ENCODE data around the gene PSMB9. TPM values are rescaled to one million over a fixed set of nuclear protein-coding genes. Genes with fewer than 3 reads are reported as not detected.

PSMB9 gene
- total RNA-seq, 2 experiments from 2014 or later = 315 to 316 TPM

GRCh38 chr6:32890831-32891230 lies 36.8 kb downstream of the PSMB9 start:
- Mint-ChIP-seq H3K36me3 (no peaks in the 10 kb centered on the region), H3K27me3 (no peaks in the 10 kb centered on the region), H3K9me3 (no peaks in the 10 kb centered on the region), H3K4me1 (peaks cover 12% of the 10 kb centered on the region), H3K4me3 (no peak overlapping the region), H3K27ac (no peak overlapping the region)
- DNase-seq = no peak

GRCh38 chr6:32894085-32895005 lies 40.4 kb downstream of the PSMB9 start:
- DNase-seq = peak; percentile 97
- H3K27ac Mint-ChIP-seq = peak overlapping the region; percentile 93
- peaks cover 32% of the 10 kb centered on the region for H3K4me1 Mint-ChIP-seq
- no peaks in the 10 kb centered on the region for H3K9me3 Mint-ChIP-seq
- H3K36me3 Mint-ChIP-seq = peaks cover 19% of the 10 kb centered on the region
- H3K4me3 Mint-ChIP-seq = peak overlapping the region; percentile 94
- no peaks in the 10 kb centered on the region for H3K27me3 Mint-ChIP-seq

- no peak for DNase-seq
- no peaks in the 10 kb centered on the region for H3K9me3 Mint-ChIP-seq
- H3K4me1 Mint-ChIP-seq = peaks cover 32% of the 10 kb centered on the region
- H3K4me3 Mint-ChIP-seq = peak overlapping the region; percentile 94
- no peaks in the 10 kb centered on the region for H3K27me3 Mint-ChIP-seq
- H3K27ac Mint-ChIP-seq = peak overlapping the region; percentile 93
- peaks cover 19% of the 10 kb centered on the region for H3K36me3 Mint-ChIP-seq
Measured at GRCh38 chr6:32895006-32895345, 41.0 kb downstream of the PSMB9 start.

- H3K4me1 Mint-ChIP-seq = no peaks in the 10 kb centered on the region
- H3K27me3 Mint-ChIP-seq = no peaks in the 10 kb centered on the region
- H3K27ac Mint-ChIP-seq = no peak overlapping the region
- no peak for DNase-seq
- H3K4me3 Mint-ChIP-seq = no peak overlapping the region
- H3K36me3 Mint-ChIP-seq = peaks cover 9% of the 10 kb centered on the region
- H3K9me3 Mint-ChIP-seq = no peaks in the 10 kb centered on the region
Measured at GRCh38 chr6:32903952-32904351, 50.0 kb downstream of the PSMB9 start.

GRCh38 chr6:32905078-32905477 lies 51.1 kb downstream of the PSMB9 start:
- H3K27ac Mint-ChIP-seq = no peak overlapping the region
- no peaks in the 10 kb centered on the region for H3K9me3 Mint-ChIP-seq
- H3K27me3 Mint-ChIP-seq = no peaks in the 10 kb centered on the region
- no peak for DNase-seq
- peaks cover 9% of the 10 kb centered on the region for H3K36me3 Mint-ChIP-seq
- no peak overlapping the region for H3K4me3 Mint-ChIP-seq
- H3K4me1 Mint-ChIP-seq = no peaks in the 10 kb centered on the region

- no peak overlapping the region for H3K27ac Mint-ChIP-seq
- H3K4me1 Mint-ChIP-seq = no peaks in the 10 kb centered on the region
- no peak for DNase-seq
- H3K27me3 Mint-ChIP-seq = peaks cover 4% of the 10 kb centered on the region
- H3K9me3 Mint-ChIP-seq = no peaks in the 10 kb centered on the region
- no peak overlapping the region for H3K4me3 Mint-ChIP-seq
- no peaks in the 10 kb centered on the region for H3K36me3 Mint-ChIP-seq
Measured at GRCh38 chr6:32906539-32906938, 52.5 kb downstream of the PSMB9 start.

- no peaks in the 10 kb centered on the region for H3K36me3 Mint-ChIP-seq
- H3K27ac Mint-ChIP-seq = no peak overlapping the region
- no peaks in the 10 kb centered on the region for H3K4me1 Mint-ChIP-seq
- H3K27me3 Mint-ChIP-seq = peaks cover 7% of the 10 kb centered on the region
- no peak overlapping the region for H3K4me3 Mint-ChIP-seq
- no peak for DNase-seq
- no peaks in the 10 kb centered on the region for H3K9me3 Mint-ChIP-seq
Measured at GRCh38 chr6:32908897-32909296, 54.9 kb downstream of the PSMB9 start.

Other genes with a start within 250 kb of the PSMB9 start
- gene HLA-DQA1, start 216.8 kb upstream of the PSMB9 start, total RNA-seq = 1 to 10 TPM; 4.4 to 5.3 TPM
- gene HLA-DQB1, start 187.5 kb upstream of the PSMB9 start, total RNA-seq = 10 to 100 TPM; 13.9 to 17.5 TPM
- under 1 TPM; 0.45 to 0.46 TPM for gene HLA-DQA2, start 112.8 kb upstream of the PSMB9 start, total RNA-seq
- gene HLA-DQB2, start 90.7 kb upstream of the PSMB9 start, total RNA-seq = under 1 TPM in 1 of 2 experiments, not detected in 1; 0.54 TPM
- 1 to 10 TPM; 1.9 to 2.1 TPM for gene HLA-DOB, start 37.2 kb upstream of the PSMB9 start, total RNA-seq
- 100 to 1,000 TPM; 216 to 226 TPM for gene TAP2, start 15.5 kb upstream of the PSMB9 start, total RNA-seq
- 100 to 1,000 TPM; 385 to 393 TPM for gene PSMB8, start 10.1 kb upstream of the PSMB9 start, total RNA-seq
- gene TAP1, start 488 bp upstream of the PSMB9 start, total RNA-seq = 100 to 1,000 TPM; 337 to 356 TPM
- 1 to 10 TPM; 4.6 to 6.1 TPM for gene HLA-DMB, start 86.8 kb downstream of the PSMB9 start, total RNA-seq
- gene HLA-DMA, start 98.9 kb downstream of the PSMB9 start, total RNA-seq = 10 to 100 TPM; 15.8 to 16.9 TPM
- gene BRD2, start 114.4 kb downstream of the PSMB9 start, total RNA-seq = 100 to 1,000 TPM; 298 to 335 TPM
- 1 to 10 TPM; 9.8 to 9.9 TPM for gene HLA-DOA, start 155.4 kb downstream of the PSMB9 start, total RNA-seq
- 10 to 100 TPM; 14.7 to 16.3 TPM for gene HLA-DPA1, start 219.5 kb downstream of the PSMB9 start, total RNA-seq
- gene HLA-DPB1, start 221.8 kb downstream of the PSMB9 start, total RNA-seq = 1 to 10 TPM; 8.2 to 9.3 TPM